NB4 (cell line): ENCODE measurements around the gene KCTD12.

Experiments
- MYC ChIP-seq: IDR thresholded peaks from 2 replicates; pipeline ENCODE4 v1.6.1; 2011; ENCODE audit warnings: low read depth, low read length
- POLR2A ChIP-seq: IDR thresholded peaks from 2 replicates; pipeline ENCODE4 v1.6.1; 2011; ENCODE audit warnings: mild to moderate bottlenecking; ENCODE audit not compliant: insufficient read length; ENCODE audit errors: extremely low read depth
- TF ChIP-seq, protein P1 (sequence below): IDR thresholded peaks from one replicate; pipeline ENCODE4 v1.5.1; 2012; ENCODE audit warnings: low read depth, low read length

DNA sequence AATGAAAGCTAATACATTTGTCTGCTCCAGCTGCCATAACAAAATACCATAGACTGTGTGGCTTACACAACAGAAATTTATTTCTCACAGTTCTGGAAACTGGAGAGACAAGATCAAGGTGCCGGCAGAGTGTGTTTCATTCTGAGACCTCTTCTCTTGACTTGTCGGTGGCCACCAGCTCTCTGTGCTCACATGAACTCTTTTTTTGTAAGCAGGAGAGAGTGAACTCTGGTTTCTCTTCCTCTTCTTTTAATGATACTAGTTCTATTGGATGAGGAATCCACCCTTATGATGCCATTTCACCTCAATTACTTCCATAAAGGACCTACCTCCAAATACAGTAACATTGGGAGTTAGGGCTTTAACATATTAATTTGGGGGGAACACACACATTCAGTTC, 11.7 kb downstream of the KCTD12 start:
- no peak for TF ChIP-seq MYC
- no peak for TF ChIP-seq POLR2A
- TF ChIP-seq, protein P1, sequence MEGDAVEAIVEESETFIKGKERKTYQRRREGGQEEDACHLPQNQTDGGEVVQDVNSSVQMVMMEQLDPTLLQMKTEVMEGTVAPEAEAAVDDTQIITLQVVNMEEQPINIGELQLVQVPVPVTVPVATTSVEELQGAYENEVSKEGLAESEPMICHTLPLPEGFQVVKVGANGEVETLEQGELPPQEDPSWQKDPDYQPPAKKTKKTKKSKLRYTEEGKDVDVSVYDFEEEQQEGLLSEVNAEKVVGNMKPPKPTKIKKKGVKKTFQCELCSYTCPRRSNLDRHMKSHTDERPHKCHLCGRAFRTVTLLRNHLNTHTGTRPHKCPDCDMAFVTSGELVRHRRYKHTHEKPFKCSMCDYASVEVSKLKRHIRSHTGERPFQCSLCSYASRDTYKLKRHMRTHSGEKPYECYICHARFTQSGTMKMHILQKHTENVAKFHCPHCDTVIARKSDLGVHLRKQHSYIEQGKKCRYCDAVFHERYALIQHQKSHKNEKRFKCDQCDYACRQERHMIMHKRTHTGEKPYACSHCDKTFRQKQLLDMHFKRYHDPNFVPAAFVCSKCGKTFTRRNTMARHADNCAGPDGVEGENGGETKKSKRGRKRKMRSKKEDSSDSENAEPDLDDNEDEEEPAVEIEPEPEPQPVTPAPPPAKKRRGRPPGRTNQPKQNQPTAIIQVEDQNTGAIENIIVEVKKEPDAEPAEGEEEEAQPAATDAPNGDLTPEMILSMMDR: no peak
